HG02870 (cell line): ENCODE data around the gene NKD2.
"Not testable (repeated sequence)": the region's sequence is repeated elsewhere in the genome, so short reads cannot be mapped to it uniquely, and the experiment has no call there.

Experiments
- ATAC-seq: cut with Tn5 transposase; IDR thresholded peaks from one replicate; pipeline ENCODE4 v1.9.1; 2021; ENCODE audit warnings: mild to moderate bottlenecking, moderate library complexity; ENCODE audit not compliant: unreplicated experiment

The NKD2 gene

GRCh38 chr5:1012900-1013237, 4.3 kb downstream of the NKD2 start:
- no peak for ATAC-seq

- no peak for ATAC-seq
Measured at GRCh38 chr5:1013238-1013947, 4.8 kb downstream of the NKD2 start.

GRCh38 chr5:1013948-1014301, 5.3 kb downstream of the NKD2 start:
- no peak for ATAC-seq

- no peak for ATAC-seq
Measured at GRCh38 chr5:1014346-1014745, 5.7 kb downstream of the NKD2 start.

- ATAC-seq = no peak
Measured at GRCh38 chr5:1014781-1015221, 6.2 kb downstream of the NKD2 start.

GRCh38 chr5:1015507-1015906, 6.9 kb downstream of the NKD2 start:
- ATAC-seq = no peak

GRCh38 chr5:1016036-1016435, 7.4 kb downstream of the NKD2 start:
- no peak for ATAC-seq

GRCh38 chr5:1016476-1016875, 7.9 kb downstream of the NKD2 start:
- no peak for ATAC-seq

- no peak for ATAC-seq
Measured at GRCh38 chr5:1017056-1017455, 8.5 kb downstream of the NKD2 start.

GRCh38 chr5:1017691-1018455, 9.3 kb downstream of the NKD2 start:
- no peak for ATAC-seq

- ATAC-seq = no peak
Measured at GRCh38 chr5:1018596-1018995, 10.0 kb downstream of the NKD2 start.

GRCh38 chr5:1019001-1019905, 10.7 kb downstream of the NKD2 start:
- ATAC-seq = no peak

- ATAC-seq = no peak
Measured at GRCh38 chr5:1020452-1020961, 11.9 kb downstream of the NKD2 start.

- no peak for ATAC-seq
Measured at GRCh38 chr5:1021136-1021968, 12.8 kb downstream of the NKD2 start.

- not testable (repeated sequence) for ATAC-seq
Measured at GRCh38 chr5:1021969-1022336, 13.4 kb downstream of the NKD2 start.

GRCh38 chr5:1026700-1027621, 18.4 kb downstream of the NKD2 start:
- ATAC-seq = no peak

- no peak for ATAC-seq
Measured at GRCh38 chr5:1027631-1028441, 19.2 kb downstream of the NKD2 start.

GRCh38 chr5:1028481-1029281, 20.1 kb downstream of the NKD2 start:
- no peak for ATAC-seq
